Measurements from ENCODE around the gene RNF20. TPM values are rescaled to one million over a fixed set of nuclear protein-coding genes. Genes with fewer than 3 reads are reported as not detected.

Gene RNF20
- total and polyA plus RNA-seq, 4 donors, result 8.3 to 13.9 (median 10.9) TPM

GRCh38 chr9:101579711-101580545 is 46.3 kb downstream of the RNF20 start (continued):
- TF ChIP-seq JUND (IDR thresholded peaks at IDR 0.05) (no peak), MAX (IDR thresholded peaks at IDR 0.05) (no peak), HNF4G (IDR thresholded peaks at IDR 0.05) (no peak), GABPA (IDR thresholded peaks at IDR 0.05 in 1 of 2, conservative IDR thresholded peaks at IDR 0.05 in 1 of 2) (no peak), TAF1 (conservative IDR thresholded peaks at IDR 0.05) (no peak), FOXA1 (IDR thresholded peaks at IDR 0.05) (no peak)

- Histone ChIP-seq H3K27ac (ENCODE audit: low read depth in 1 of 2, low read length in 2 of 2) (no peak overlapping the region), H3K9me3 (ENCODE audit: control insufficient read depth in 4 of 4, low read length in 3 of 4) (no peaks in the 10 kb centered on the region), H3K36me3 (ENCODE audit: control insufficient read depth in 4 of 4, insufficient read depth in 3 of 4, low read depth in 1 of 4, low read length in 3 of 4) (no peaks in the 10 kb centered on the region), H3K9ac (ENCODE audit: low read depth in 1 of 2, low read length in 2 of 2) (no peak overlapping the region), H3K27me3 (ENCODE audit: control insufficient read depth in 4 of 4, insufficient read depth in 4 of 4, low read length in 3 of 4) (no peaks in the 10 kb centered on the region), H3K4me1 (ENCODE audit: control insufficient read depth in 4 of 4, insufficient read depth in 4 of 4, low read length in 3 of 4) (no peaks in the 10 kb centered on the region), H3K4me3 (ENCODE audit: low read depth in 1 of 3, low read length in 3 of 3) (no peak overlapping the region)
- TF ChIP-seq SP1 (IDR thresholded peaks at IDR 0.05) (no peak), HNF4G (IDR thresholded peaks at IDR 0.05) (no peak), FOXA1 (IDR thresholded peaks at IDR 0.05) (no peak), REST (IDR thresholded peaks at IDR 0.05) (no peak), ZBTB33 (IDR thresholded peaks at IDR 0.05) (no peak), MAX (IDR thresholded peaks at IDR 0.05) (no peak), JUND (IDR thresholded peaks at IDR 0.05) (no peak), RXRA (IDR thresholded peaks at IDR 0.05) (no peak), CTCF (IDR thresholded peaks at IDR 0.05; ENCODE audit: low read depth, low read length, missing input control) (no peak), RAD21 (IDR thresholded peaks at IDR 0.05) (no peak), GABPA (IDR thresholded peaks at IDR 0.05 in 1 of 2, conservative IDR thresholded peaks at IDR 0.05 in 1 of 2) (no peak), EGR1 (IDR thresholded peaks at IDR 0.05; ENCODE audit: low read depth in 2 of 2) (no peak), YY1 (IDR thresholded peaks at IDR 0.05) (no peak), ATF3 (IDR thresholded peaks at IDR 0.05) (no peak), HNF4A (conservative IDR thresholded peaks at IDR 0.05) (no peak), NR2F2 (IDR thresholded peaks at IDR 0.05) (no peak), TAF1 (conservative IDR thresholded peaks at IDR 0.05) (no peak), FOXA2 (IDR thresholded peaks at IDR 0.05) (no peak)
- WGBS, result 82% methylated on average over 1 of the region's 1 CpG
- DNase-seq (ENCODE audit: low spot score), result no peak
Measured at GRCh38 chr9:101582553-101582952, 48.9 kb downstream of the RNF20 start.
